ENCODE measurements around the gene MISP3.

GRCh38 chr19:14086098-14086497, 13.5 kb downstream of the MISP3 start:
- no peak for TF ChIP-seq CTCF (IDR thresholded peaks at IDR 0.05)
- TF ChIP-seq POLR2A (IDR thresholded peaks at IDR 0.05) = no peak
